HTERT RPE-1 (cell line): ENCODE measurements around the gene REN.

Experiments
- in situ Hi-C: fragments of 300-500 bp; cut with MboI; formaldehyde crosslinking; loops from 4 replicates; pipeline ENCODE4 v1.14.3; 2020; ENCODE audit warnings: low sequenced_read_pairs

Gene REN

GRCh38 chr1:204155881-204156280 lies 10.3 kb downstream of the REN start:
- in situ Hi-C loops = loop anchor here (25.0 kb wide), 1 partner anchor 206 kb away; the partner anchor contains the start of gene PLEKHA6

- in situ Hi-C loops = loop anchor here (25.0 kb wide), 1 partner anchor 208 kb away; the partner anchor contains the start of gene PLEKHA6
Measured at GRCh38 chr1:204154568-204155255, 11.4 kb downstream of the REN start.

- in situ Hi-C loops = loop anchor here (25.0 kb wide), 1 partner anchor 209 kb away; the partner anchor contains the start of gene PLEKHA6
Measured at GRCh38 chr1:204153667-204154066, 12.5 kb downstream of the REN start.

GRCh38 chr1:204152310-204153044 lies 13.7 kb downstream of the REN start:
- in situ Hi-C loops = loop anchor here (25.0 kb wide), 1 partner anchor 210 kb away; the partner anchor contains the start of gene PLEKHA6

- in situ Hi-C loops = loop anchor here (25.0 kb wide), 1 partner anchor 211 kb away; the partner anchor contains the start of gene PLEKHA6
Measured at GRCh38 chr1:204151552-204152309, 14.4 kb downstream of the REN start, which contains the start of gene ETNK2. Gene ETNK2, minus strand, starts transcription at chr1:204152044. Its CDS starts 192 bp downstream, at chr1:204151852.

- in situ Hi-C loops = loop anchor here (25.0 kb wide), 1 partner anchor 211 kb away; the partner anchor contains the start of gene PLEKHA6
Measured at GRCh38 chr1:204150702-204151551, 15.2 kb downstream of the REN start.

GRCh38 chr1:204149635-204150565 lies 16.2 kb downstream of the REN start:
- in situ Hi-C loops = loop anchor here (25.0 kb wide), 2 partner anchors 212 to 288 kb away; partner anchors contain the start of genes PLEKHA6 and SNRPE

- in situ Hi-C loops = loop anchor here (25.0 kb wide), 1 partner anchor 287 kb away; the partner anchor contains the start of gene SNRPE
Measured at GRCh38 chr1:204149107-204149506, 17.0 kb downstream of the REN start.

- in situ Hi-C loops = loop anchor here (25.0 kb wide), 1 partner anchor 285 kb away; the partner anchor contains the start of gene SNRPE
Measured at GRCh38 chr1:204147406-204148383, 18.4 kb downstream of the REN start.

GRCh38 chr1:204146965-204147364 lies 19.2 kb downstream of the REN start:
- in situ Hi-C loops = loop anchor here (25.0 kb wide), 1 partner anchor 285 kb away; the partner anchor contains the start of gene SNRPE

GRCh38 chr1:204146309-204146708 lies 19.8 kb downstream of the REN start:
- in situ Hi-C loops = loop anchor here (25.0 kb wide), 1 partner anchor 284 kb away; the partner anchor contains the start of gene SNRPE

GRCh38 chr1:204145033-204145504 lies 21.1 kb downstream of the REN start:
- in situ Hi-C loops = loop anchor here (25.0 kb wide), 1 partner anchor 283 kb away; the partner anchor contains the start of gene SNRPE

GRCh38 chr1:204143276-204144041 lies 22.7 kb downstream of the REN start:
- in situ Hi-C loops = loop anchor here (25.0 kb wide), 1 partner anchor 281 kb away; the partner anchor contains the start of gene SNRPE

- in situ Hi-C loops = loop anchor here (25.0 kb wide), 1 partner anchor 280 kb away; the partner anchor contains the start of gene SNRPE
Measured at GRCh38 chr1:204142032-204142974, 23.8 kb downstream of the REN start.

GRCh38 chr1:204141131-204141530 lies 25.0 kb downstream of the REN start:
- in situ Hi-C loops = loop anchor here (25.0 kb wide), 1 partner anchor 279 kb away; the partner anchor contains the start of gene SNRPE
